ENCODE measurements around the gene ARIH1.

Gene ARIH1

GRCh38 chr15:72541674-72542073 lies 67.5 kb downstream of the ARIH1 start:
- ATAC-seq (no peak), DNase-seq (ENCODE audit: low spot score in 2 of 2) (no peak)
- H3K27ac Mint-ChIP-seq, result no peak overlapping the region
- H3K9me3 Mint-ChIP-seq, result peaks cover 8% of the 10 kb centered on the region
- no peak overlapping the region for H3K4me3 Mint-ChIP-seq
- peaks cover 13% of the 10 kb centered on the region for H3K4me1 Mint-ChIP-seq
- peaks cover 9% of the 10 kb centered on the region for H3K36me3 Mint-ChIP-seq

GRCh38 chr15:72545156-72545555 lies 71.0 kb downstream of the ARIH1 start:
- no peak for ATAC-seq
- Mint-ChIP-seq H3K4me1 (peaks cover 19% of the 10 kb centered on the region), H3K9me3 (peaks cover 4% of the 10 kb centered on the region), H3K36me3 (peaks cover 33% of the 10 kb centered on the region), H3K27ac (no peak overlapping the region), H3K4me3 (no peak overlapping the region)
- DNase-seq (ENCODE audit: low spot score in 2 of 2), result no peak

GRCh38 chr15:72554471-72555425 lies 80.6 kb downstream of the ARIH1 start:
- DNase-seq (ENCODE audit: low spot score in 2 of 2) (peak; percentile 14 to 60), ATAC-seq (peak; percentile 97)
- peaks cover 25% of the 10 kb centered on the region for H3K4me1 Mint-ChIP-seq
- H3K4me3 Mint-ChIP-seq, result no peak overlapping the region
- H3K36me3 Mint-ChIP-seq, result peaks cover 50% of the 10 kb centered on the region
- H3K27ac Mint-ChIP-seq, result peak overlapping the region; percentile 78
- H3K9me3 Mint-ChIP-seq, result no peaks in the 10 kb centered on the region

GRCh38 chr15:72559781-72560180 lies 85.7 kb downstream of the ARIH1 start:
- Mint-ChIP-seq H3K4me1 (peaks cover 13% of the 10 kb centered on the region), H3K27ac (no peak overlapping the region)
- no peak for DNase-seq (ENCODE audit: low spot score in 2 of 2)

GRCh38 chr15:72560458-72560857 lies 86.3 kb downstream of the ARIH1 start:
- Mint-ChIP-seq H3K27ac (peak overlapping the region; percentile 43), H3K36me3 (peaks cover 71% of the 10 kb centered on the region), H3K4me1 (peaks cover 7% of the 10 kb centered on the region), H3K4me3 (no peak overlapping the region), H3K9me3 (no peaks in the 10 kb centered on the region)
- ATAC-seq, result no peak
- DNase-seq (ENCODE audit: low spot score in 2 of 2), result no peak

More at GRCh38 chr15:72559781-72560180, 85.7 kb downstream of the ARIH1 start:
- ATAC-seq, result no peak
- Mint-ChIP-seq H3K36me3 (peaks cover 71% of the 10 kb centered on the region), H3K4me3 (no peak overlapping the region), H3K9me3 (no peaks in the 10 kb centered on the region)

GRCh38 chr15:72562386-72562785 lies 88.3 kb downstream of the ARIH1 start:
- Mint-ChIP-seq H3K27ac (no peak overlapping the region), H3K4me1 (no peaks in the 10 kb centered on the region), H3K4me3 (no peak overlapping the region), H3K9me3 (no peaks in the 10 kb centered on the region), H3K36me3 (peaks cover 76% of the 10 kb centered on the region)
- DNase-seq (ENCODE audit: low spot score in 2 of 2) (no peak), ATAC-seq (no peak)

GRCh38 chr15:72562878-72563277 lies 88.7 kb downstream of the ARIH1 start:
- H3K4me1 Mint-ChIP-seq, result no peaks in the 10 kb centered on the region
- DNase-seq (ENCODE audit: low spot score in 2 of 2) (no peak), ATAC-seq (no peak)
- H3K27ac Mint-ChIP-seq, result no peak overlapping the region
- no peaks in the 10 kb centered on the region for H3K9me3 Mint-ChIP-seq
- peaks cover 76% of the 10 kb centered on the region for H3K36me3 Mint-ChIP-seq
- H3K4me3 Mint-ChIP-seq, result no peak overlapping the region

- no peak for DNase-seq (ENCODE audit: low spot score in 2 of 2)
- ATAC-seq, result no peak
- H3K27ac Mint-ChIP-seq, result peak overlapping the region; percentile 11
- H3K36me3 Mint-ChIP-seq, result peaks cover 79% of the 10 kb centered on the region
- H3K4me3 Mint-ChIP-seq, result no peak overlapping the region
- H3K4me1 Mint-ChIP-seq, result no peaks in the 10 kb centered on the region
- H3K9me3 Mint-ChIP-seq, result no peaks in the 10 kb centered on the region
Observed at GRCh38 chr15:72564091-72564490, 90.0 kb downstream of the ARIH1 start.

- Mint-ChIP-seq H3K4me1 (no peaks in the 10 kb centered on the region), H3K4me3 (no peak overlapping the region), H3K36me3 (peaks cover 93% of the 10 kb centered on the region), H3K27ac (peak overlapping the region; percentile 56), H3K9me3 (no peaks in the 10 kb centered on the region)
- ATAC-seq, result no peak
- no peak for DNase-seq (ENCODE audit: low spot score in 2 of 2)
Observed at GRCh38 chr15:72566973-72567372, 92.8 kb downstream of the ARIH1 start.

GRCh38 chr15:72570059-72570458 lies 95.9 kb downstream of the ARIH1 start:
- peaks cover 90% of the 10 kb centered on the region for H3K36me3 Mint-ChIP-seq
- H3K27ac Mint-ChIP-seq, result no peak overlapping the region
- no peak overlapping the region for H3K4me3 Mint-ChIP-seq
- DNase-seq (ENCODE audit: low spot score in 2 of 2) (no peak), ATAC-seq (no peak)
- no peaks in the 10 kb centered on the region for H3K9me3 Mint-ChIP-seq
- H3K4me1 Mint-ChIP-seq, result no peaks in the 10 kb centered on the region

- ATAC-seq, result no peak
- peaks cover 3% of the 10 kb centered on the region for H3K9me3 Mint-ChIP-seq
- no peak overlapping the region for H3K27ac Mint-ChIP-seq
Observed at GRCh38 chr15:72579814-72580213, 105.7 kb downstream of the ARIH1 start.

GRCh38 chr15:72584006-72584405 lies 109.9 kb downstream of the ARIH1 start:
- no peak overlapping the region for H3K4me3 Mint-ChIP-seq
- peak overlapping the region; percentile 63 for H3K27ac Mint-ChIP-seq
- ATAC-seq (no peak), DNase-seq (ENCODE audit: low spot score in 2 of 2) (no peak)
- peaks cover 74% of the 10 kb centered on the region for H3K36me3 Mint-ChIP-seq
- H3K9me3 Mint-ChIP-seq, result peaks cover 2% of the 10 kb centered on the region
- H3K4me1 Mint-ChIP-seq, result no peaks in the 10 kb centered on the region

More at GRCh38 chr15:72579814-72580213, 105.7 kb downstream of the ARIH1 start:
- Mint-ChIP-seq H3K4me3 (no peak overlapping the region), H3K36me3 (peaks cover 95% of the 10 kb centered on the region), H3K4me1 (no peaks in the 10 kb centered on the region)
- DNase-seq (ENCODE audit: low spot score in 2 of 2), result no peak

- H3K4me1 Mint-ChIP-seq, result no peaks in the 10 kb centered on the region
- H3K27ac Mint-ChIP-seq, result no peak overlapping the region
- ATAC-seq, result no peak
- peaks cover 66% of the 10 kb centered on the region for H3K36me3 Mint-ChIP-seq
- H3K4me3 Mint-ChIP-seq, result no peak overlapping the region
- H3K9me3 Mint-ChIP-seq, result no peaks in the 10 kb centered on the region
- no peak for DNase-seq (ENCODE audit: low spot score in 2 of 2)
Observed at GRCh38 chr15:72585025-72585424, 110.9 kb downstream of the ARIH1 start.

- Mint-ChIP-seq H3K27ac (no peak overlapping the region), H3K9me3 (no peaks in the 10 kb centered on the region), H3K4me1 (no peaks in the 10 kb centered on the region), H3K4me3 (no peak overlapping the region), H3K36me3 (peaks cover 61% of the 10 kb centered on the region)
- ATAC-seq, result no peak
- DNase-seq (ENCODE audit: low spot score in 2 of 2), result no peak
Observed at GRCh38 chr15:72585476-72586058, 111.4 kb downstream of the ARIH1 start.

GRCh38 chr15:72588096-72588495 lies 114.0 kb downstream of the ARIH1 start:
- Mint-ChIP-seq H3K27ac (no peak overlapping the region), H3K9me3 (no peaks in the 10 kb centered on the region), H3K4me1 (no peaks in the 10 kb centered on the region), H3K4me3 (no peak overlapping the region), H3K36me3 (peaks cover 35% of the 10 kb centered on the region)
- ATAC-seq, result no peak
- DNase-seq (ENCODE audit: low spot score in 2 of 2), result no peak

- Mint-ChIP-seq H3K27ac (no peak overlapping the region), H3K36me3 (peaks cover 12% of the 10 kb centered on the region), H3K4me3 (no peak overlapping the region), H3K4me1 (no peaks in the 10 kb centered on the region), H3K9me3 (no peaks in the 10 kb centered on the region)
- ATAC-seq (no peak), DNase-seq (ENCODE audit: low spot score in 2 of 2) (no peak)
Observed at GRCh38 chr15:72590427-72590826, 116.3 kb downstream of the ARIH1 start.
